MM.1S (cell line): ENCODE data around the gene FBXL7.

Experiments used
- EZH2phosphoT487 ChIP-seq: fragments of 300-600 bp; sonication (generic); IDR thresholded peaks from 2 replicates; pipeline ENCODE4 v1.6.1; 2018; ENCODE audit warnings: antibody characterized with exemption, low read length
- TF ChIP-seq, protein P1 (sequence below): fragments of 300-600 bp; sonication (generic); IDR thresholded peaks from 2 replicates; pipeline ENCODE4 v1.5.1; 2016; ENCODE audit warnings: antibody characterized with exemption, low read length, mixed read lengths

DNA sequence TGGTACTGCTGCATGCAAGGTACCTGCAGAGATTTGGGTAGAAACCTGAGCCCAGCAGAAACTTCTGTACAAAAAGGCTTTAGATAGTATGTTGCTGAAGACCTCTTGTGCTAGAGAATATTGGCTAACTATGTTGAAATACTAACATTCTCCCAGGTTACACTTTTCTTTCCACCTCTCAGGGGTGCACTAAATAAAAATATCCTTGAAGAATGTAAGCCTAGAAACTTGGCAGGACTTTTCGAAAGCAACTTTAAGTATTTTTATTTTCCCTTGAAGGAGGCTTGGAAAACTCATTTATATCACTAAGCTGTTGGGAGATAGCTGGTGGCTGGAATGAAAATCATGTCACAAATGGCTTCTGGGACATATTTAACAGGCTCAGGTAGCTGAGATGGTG lies 50.0 kb downstream of the FBXL7 start:
- TF ChIP-seq, protein P1, sequence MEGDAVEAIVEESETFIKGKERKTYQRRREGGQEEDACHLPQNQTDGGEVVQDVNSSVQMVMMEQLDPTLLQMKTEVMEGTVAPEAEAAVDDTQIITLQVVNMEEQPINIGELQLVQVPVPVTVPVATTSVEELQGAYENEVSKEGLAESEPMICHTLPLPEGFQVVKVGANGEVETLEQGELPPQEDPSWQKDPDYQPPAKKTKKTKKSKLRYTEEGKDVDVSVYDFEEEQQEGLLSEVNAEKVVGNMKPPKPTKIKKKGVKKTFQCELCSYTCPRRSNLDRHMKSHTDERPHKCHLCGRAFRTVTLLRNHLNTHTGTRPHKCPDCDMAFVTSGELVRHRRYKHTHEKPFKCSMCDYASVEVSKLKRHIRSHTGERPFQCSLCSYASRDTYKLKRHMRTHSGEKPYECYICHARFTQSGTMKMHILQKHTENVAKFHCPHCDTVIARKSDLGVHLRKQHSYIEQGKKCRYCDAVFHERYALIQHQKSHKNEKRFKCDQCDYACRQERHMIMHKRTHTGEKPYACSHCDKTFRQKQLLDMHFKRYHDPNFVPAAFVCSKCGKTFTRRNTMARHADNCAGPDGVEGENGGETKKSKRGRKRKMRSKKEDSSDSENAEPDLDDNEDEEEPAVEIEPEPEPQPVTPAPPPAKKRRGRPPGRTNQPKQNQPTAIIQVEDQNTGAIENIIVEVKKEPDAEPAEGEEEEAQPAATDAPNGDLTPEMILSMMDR, result no peak
- TF ChIP-seq EZH2phosphoT487, result no peak
